Measurements from ENCODE around the gene SH2B3. TPM values are rescaled to one million over a fixed set of nuclear protein-coding genes. Genes with fewer than 3 reads are reported as not detected.

The SH2B3 gene
- total RNA-seq, 1 donor from 2014 or later = 20.4 TPM

GRCh38 chr12:111409403-111409779 is 3.7 kb downstream of the SH2B3 start:
- no peak for DNase-seq (ENCODE audit: low spot score)

- DNase-seq (ENCODE audit: low spot score) = no peak
Observed at GRCh38 chr12:111409780-111410430, 4.2 kb downstream of the SH2B3 start.

GRCh38 chr12:111410431-111411184 is 4.9 kb downstream of the SH2B3 start:
- no peak for DNase-seq (ENCODE audit: low spot score)

- no peak for DNase-seq (ENCODE audit: low spot score)
Observed at GRCh38 chr12:111411185-111411764, 5.6 kb downstream of the SH2B3 start.

GRCh38 chr12:111412007-111412829 is 6.5 kb downstream of the SH2B3 start:
- no peak for DNase-seq (ENCODE audit: low spot score)

DNA sequence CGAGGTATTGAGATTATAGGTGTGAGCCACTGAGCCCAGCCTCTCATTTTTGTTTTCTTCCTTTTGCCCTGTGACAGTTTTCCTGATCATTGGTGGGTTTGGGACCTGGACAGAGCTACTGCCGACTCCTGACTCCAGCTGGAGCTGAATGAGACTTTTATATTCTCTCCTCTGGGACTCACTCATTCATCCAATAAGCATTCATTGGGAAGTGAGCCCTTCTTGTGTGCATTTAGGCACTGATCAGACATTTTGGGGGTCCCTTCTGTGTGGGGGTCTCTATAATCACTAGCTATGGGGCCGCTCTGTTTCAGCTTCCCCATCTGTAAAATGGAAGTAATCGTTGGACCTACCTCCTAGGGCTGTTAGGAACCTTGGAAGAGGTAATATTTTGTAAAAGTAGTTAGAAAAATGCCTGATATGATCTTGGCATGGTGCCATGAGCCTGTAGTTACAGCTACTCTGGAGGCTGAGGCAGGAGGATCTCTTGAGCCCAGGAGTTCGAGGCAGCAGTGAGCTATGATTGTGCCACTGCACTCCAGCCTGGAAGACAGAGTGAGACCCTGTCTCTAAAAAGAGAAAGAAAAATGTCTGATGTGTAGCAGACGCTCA is 7.2 kb downstream of the SH2B3 start:
- no peak for DNase-seq (ENCODE audit: low spot score)

- DNase-seq (ENCODE audit: low spot score) = no peak
Observed at GRCh38 chr12:111413442-111414086, 7.8 kb downstream of the SH2B3 start.

- DNase-seq (ENCODE audit: low spot score) = no peak
Observed at GRCh38 chr12:111414711-111415252, 9.1 kb downstream of the SH2B3 start.

DNA sequence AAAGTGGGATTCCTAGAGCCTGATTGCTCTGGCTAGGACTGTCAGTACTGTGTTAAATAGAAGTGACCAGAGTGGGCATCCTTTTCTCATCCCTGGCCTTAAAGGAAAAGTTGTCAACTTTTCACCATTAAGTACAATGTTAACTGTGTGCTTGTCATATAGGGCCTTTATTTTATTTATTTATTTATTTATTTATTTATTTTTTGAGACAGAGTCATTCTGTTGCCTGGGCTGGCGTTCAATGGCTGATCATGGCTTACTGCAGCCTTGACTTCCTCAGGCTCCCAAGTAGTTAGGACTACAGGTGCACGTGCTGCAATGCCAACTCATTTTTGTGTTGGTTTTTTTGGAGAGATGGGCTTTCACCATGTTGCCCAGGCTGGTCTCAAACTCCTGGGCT is 11.6 kb downstream of the SH2B3 start:
- DNase-seq (ENCODE audit: low spot score) = no peak

DNA sequence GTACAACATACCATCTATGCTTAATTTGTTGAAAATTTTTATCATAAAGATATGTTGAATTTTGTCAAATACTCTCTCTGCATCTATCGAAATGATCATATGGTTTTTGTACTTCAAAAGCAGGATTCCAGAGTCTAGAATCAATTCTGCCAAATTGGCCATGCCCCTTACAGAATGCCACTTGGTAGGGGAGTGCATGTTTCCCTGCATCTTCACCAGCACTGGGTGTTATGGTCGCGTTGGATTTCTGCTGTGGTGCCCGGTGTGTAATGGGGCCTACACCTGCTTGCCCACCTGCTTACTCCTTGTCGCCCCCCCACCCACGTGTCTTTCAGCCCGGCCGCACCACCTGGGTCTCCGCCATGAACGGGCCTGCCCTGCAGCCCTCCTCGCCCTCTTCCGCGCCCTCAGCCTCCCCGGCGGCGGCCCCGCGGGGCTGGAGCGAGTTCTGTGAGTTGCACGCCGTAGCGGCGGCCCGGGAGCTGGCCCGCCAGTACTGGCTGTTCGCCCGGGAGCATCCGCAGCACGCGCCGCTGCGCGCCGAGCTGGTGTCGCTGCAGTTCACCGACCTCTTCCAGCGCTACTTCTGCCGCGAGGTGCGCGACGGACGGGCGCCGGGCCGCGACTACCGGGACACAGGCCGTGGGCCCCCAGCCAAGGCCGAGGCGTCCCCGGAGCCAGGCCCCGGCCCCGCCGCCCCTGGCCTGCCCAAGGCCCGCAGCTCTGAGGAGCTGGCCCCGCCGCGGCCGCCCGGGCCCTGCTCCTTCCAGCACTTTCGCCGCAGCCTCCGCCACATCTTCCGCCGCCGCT is 12.3 kb downstream of the SH2B3 start:
- DNase-seq (ENCODE audit: low spot score) = no peak

- no peak for DNase-seq (ENCODE audit: low spot score)
Observed at GRCh38 chr12:111418594-111418880, 12.8 kb downstream of the SH2B3 start.

DNA sequence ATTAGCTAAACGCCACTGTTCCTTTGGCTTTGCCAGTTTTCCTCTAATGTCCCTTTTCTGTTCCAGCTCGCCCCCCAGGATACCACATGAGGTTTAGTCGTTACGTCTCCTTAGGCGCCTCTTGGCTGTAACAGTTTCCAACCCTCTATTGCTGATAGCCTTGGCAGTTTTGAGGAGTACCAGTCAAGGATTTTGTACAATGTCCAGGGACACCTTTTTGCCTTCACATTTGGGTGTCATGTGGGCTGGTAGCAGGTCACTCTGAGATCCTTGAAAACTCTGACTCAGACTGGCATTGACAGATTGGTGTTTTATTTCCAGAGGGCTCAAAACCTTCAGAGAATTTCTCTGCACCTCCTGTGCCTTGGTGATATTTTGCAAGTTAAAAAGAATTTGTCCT is 14.1 kb downstream of the SH2B3 start:
- no peak for DNase-seq (ENCODE audit: low spot score)

- DNase-seq (ENCODE audit: low spot score) = no peak
Observed at GRCh38 chr12:111420494-111420893, 14.8 kb downstream of the SH2B3 start.

DNA sequence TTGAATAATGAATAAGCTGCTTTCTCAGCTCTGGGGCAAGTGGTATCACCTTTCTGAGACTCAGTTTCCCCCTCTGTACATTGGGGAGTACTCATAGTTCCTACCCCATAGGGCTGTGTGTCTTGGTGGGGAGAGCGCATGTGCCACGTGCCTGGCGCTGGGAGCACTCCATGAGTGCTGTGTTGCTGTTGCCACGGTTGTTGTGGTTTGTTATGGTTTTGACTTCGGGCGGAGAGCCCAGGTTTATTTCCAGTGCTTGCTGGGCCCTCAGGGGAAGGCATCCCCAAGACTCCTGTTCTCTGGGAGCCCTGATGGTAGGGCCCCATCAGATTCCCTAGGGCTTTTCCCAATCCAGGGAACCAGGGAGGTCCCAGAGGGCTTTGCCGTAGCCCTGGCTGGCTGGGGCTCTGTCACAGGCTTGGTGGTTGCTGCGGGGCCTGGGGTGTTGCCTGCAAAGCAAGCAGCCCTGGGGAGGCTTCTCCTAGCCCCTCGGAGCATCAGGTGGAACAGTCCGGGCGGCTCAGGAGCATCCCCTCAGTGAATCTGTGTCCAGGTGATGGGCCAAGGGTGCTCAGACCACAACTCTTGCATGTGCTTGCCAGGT is 18.6 kb downstream of the SH2B3 start:
- DNase-seq (ENCODE audit: low spot score) = no peak

DNA sequence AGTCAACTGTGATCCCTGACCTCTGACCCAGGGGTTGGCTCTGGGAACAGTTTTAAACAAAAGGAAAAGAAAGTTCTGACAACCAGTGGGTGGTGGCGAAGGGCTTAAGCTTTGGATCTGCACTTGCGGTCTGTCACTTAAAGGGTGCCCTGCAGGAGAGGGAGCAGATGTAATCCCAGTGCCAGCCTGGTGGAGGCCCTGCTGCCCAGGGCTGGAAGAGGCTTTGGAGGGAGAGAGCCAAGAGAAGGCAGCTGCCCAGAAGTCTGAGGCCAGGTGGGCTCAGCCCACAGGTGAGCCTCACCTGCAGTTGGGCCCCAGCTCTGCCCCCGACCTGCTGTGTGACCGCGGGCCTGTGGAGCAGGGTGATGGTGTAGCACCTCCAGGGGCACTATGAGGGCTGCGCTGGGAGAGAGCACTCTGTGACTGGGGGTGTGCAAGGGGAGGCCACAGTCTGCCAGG is 19.1 kb downstream of the SH2B3 start:
- no peak for DNase-seq (ENCODE audit: low spot score)

DNA sequence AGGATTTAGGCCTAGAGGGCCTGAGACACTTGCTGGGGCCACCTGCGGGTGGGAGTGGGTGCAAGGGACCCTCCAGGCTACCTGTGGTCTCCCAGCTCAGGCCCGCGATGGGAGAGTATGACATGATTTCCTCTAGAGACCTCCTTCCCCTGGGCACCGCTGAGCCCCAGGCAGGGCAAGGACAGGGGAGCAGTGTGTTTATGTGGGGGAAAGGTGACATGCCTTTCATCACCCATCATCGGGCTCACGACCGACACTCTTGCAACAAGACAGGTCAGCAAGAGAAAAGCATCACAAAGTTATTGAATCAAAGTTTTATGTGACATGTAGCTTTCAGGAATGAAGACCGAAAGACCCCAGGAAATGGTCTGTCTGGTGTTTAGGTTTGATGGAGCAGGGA is 19.9 kb downstream of the SH2B3 start:
- DNase-seq (ENCODE audit: low spot score) = no peak

DNA sequence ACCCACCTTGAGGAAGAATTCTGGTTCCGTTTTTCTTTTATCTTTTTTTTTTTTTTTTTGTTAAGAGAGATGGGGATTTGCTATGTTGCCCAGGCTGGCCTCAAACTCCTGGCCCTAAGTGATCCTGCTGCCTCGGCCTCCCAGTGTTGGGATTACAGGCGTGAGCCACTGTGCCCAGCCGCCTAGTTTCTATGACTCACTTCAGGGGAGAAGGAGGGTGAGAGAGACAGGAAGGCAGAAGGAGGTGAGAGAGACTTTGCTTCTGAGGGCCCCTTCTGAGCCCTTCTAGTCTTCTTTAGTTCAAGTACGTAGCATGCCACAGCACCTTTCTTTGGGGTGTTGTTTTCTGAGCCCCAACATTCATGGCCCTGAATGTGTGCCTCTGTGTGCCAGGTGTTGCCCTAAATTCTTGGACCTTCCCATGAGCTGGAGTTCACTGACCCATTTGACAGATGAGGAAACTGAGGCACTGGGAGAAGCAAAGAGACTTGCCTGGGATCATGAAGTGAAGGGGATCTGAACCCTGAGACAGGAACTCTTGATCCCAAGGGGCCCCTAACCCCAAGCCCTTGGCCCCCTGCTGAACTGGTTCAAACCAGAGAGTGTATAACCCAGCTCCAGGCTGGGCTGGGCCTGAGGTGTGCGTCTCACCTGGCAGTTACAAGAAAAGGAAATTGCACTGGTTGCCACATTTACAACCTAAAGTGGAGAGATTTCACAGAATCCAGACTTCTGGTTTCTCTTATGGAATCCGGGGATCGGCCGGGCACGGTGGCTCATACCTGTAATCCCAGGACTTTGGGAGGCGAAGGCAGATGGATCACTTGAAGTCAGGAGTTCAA is 20.8 kb downstream of the SH2B3 start:
- no peak for DNase-seq (ENCODE audit: low spot score)

- DNase-seq (ENCODE audit: low spot score) = no peak
Observed at GRCh38 chr12:111427417-111428074, 21.8 kb downstream of the SH2B3 start.

Data from ureter (tissue), 1 donor.